ENCODE measurements around the gene STAP2.

The STAP2 gene

GRCh38 chr19:4367336-4367723 is 28.7 kb upstream of the STAP2 start:
- no peak for TF ChIP-seq CTCF (IDR thresholded peaks at IDR 0.05; ENCODE audit: low read depth, low read length)
- H3K4me3 ChIP-seq (ENCODE audit: low read depth, low read length), result no peak overlapping the region
- H3K27me3 ChIP-seq (ENCODE audit: insufficient read depth, low read depth, severe bottlenecking), result no peaks in the 10 kb centered on the region
- H3K9me3 ChIP-seq (ENCODE audit: severe bottlenecking), result no peaks in the 10 kb centered on the region
- DNase-seq, result no peak
- peaks cover 51% of the 10 kb centered on the region for H3K36me3 ChIP-seq
- no peak overlapping the region for H3K27ac ChIP-seq

- H3K27me3 ChIP-seq (ENCODE audit: insufficient read depth, low read depth, severe bottlenecking), result no peaks in the 10 kb centered on the region
- H3K36me3 ChIP-seq, result peaks cover 56% of the 10 kb centered on the region
- no peak for DNase-seq
- H3K4me3 ChIP-seq (ENCODE audit: low read depth, low read length), result no peak overlapping the region
- no peak for TF ChIP-seq CTCF (IDR thresholded peaks at IDR 0.05; ENCODE audit: low read depth, low read length)
- no peak overlapping the region for H3K27ac ChIP-seq
- H3K9me3 ChIP-seq (ENCODE audit: severe bottlenecking), result no peaks in the 10 kb centered on the region
Measured at GRCh38 chr19:4366666-4367335, 28.2 kb upstream of the STAP2 start.

GRCh38 chr19:4365791-4366665 is 27.4 kb upstream of the STAP2 start:
- no peak overlapping the region for H3K4me3 ChIP-seq (ENCODE audit: low read depth, low read length)
- no peaks in the 10 kb centered on the region for H3K27me3 ChIP-seq (ENCODE audit: insufficient read depth, low read depth, severe bottlenecking)
- H3K36me3 ChIP-seq, result peaks cover 61% of the 10 kb centered on the region
- H3K9me3 ChIP-seq (ENCODE audit: severe bottlenecking), result no peaks in the 10 kb centered on the region
- DNase-seq, result no peak
- no peak overlapping the region for H3K27ac ChIP-seq
- no peak for TF ChIP-seq CTCF (IDR thresholded peaks at IDR 0.05; ENCODE audit: low read depth, low read length)

DNA sequence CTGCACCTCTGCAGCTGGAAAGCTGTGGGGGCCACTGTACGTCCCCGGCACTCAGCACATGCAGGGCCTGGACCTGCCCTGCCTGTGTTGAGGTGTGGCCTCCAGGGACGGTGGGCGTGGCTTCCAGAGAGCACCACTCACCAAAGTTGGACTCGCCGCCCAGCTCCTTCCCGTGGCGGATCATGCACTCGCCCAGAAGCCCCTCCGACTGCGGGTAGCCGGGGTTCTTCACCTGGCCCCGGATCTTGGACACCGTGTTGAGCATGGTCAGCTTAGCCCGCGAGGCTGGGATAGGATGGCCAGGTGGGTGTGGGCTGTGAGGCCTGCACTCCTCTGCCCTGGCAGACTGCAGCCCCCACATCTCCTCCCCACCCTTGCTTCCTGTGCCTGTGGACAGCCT is 26.7 kb upstream of the STAP2 start:
- H3K36me3 ChIP-seq, result peaks cover 68% of the 10 kb centered on the region
- H3K4me3 ChIP-seq (ENCODE audit: low read depth, low read length), result no peak overlapping the region
- TF ChIP-seq CTCF (IDR thresholded peaks at IDR 0.05; ENCODE audit: low read depth, low read length), result no peak
- H3K27ac ChIP-seq, result no peak overlapping the region
- no peaks in the 10 kb centered on the region for H3K9me3 ChIP-seq (ENCODE audit: severe bottlenecking)
- no peaks in the 10 kb centered on the region for H3K27me3 ChIP-seq (ENCODE audit: insufficient read depth, low read depth, severe bottlenecking)
- DNase-seq, result no peak

- H3K36me3 ChIP-seq, result peaks cover 84% of the 10 kb centered on the region
- no peak for DNase-seq
- H3K27ac ChIP-seq, result no peak overlapping the region
- TF ChIP-seq CTCF (IDR thresholded peaks at IDR 0.05; ENCODE audit: low read depth, low read length), result no peak
- H3K4me3 ChIP-seq (ENCODE audit: low read depth, low read length), result no peak overlapping the region
- H3K9me3 ChIP-seq (ENCODE audit: severe bottlenecking), result no peaks in the 10 kb centered on the region
- H3K27me3 ChIP-seq (ENCODE audit: insufficient read depth, low read depth, severe bottlenecking), result no peaks in the 10 kb centered on the region
Measured at GRCh38 chr19:4363571-4364304, 25.1 kb upstream of the STAP2 start.
